B cell (primary cell): ENCODE data around the gene NR4A1. TPM values are rescaled to one million over a fixed set of nuclear protein-coding genes. Genes with fewer than 3 reads are reported as not detected.
A peak's percentile ranks its signal among the peaks of the same experiment; 100 is the strongest.

ENCODE experiments used
- ATAC-seq: fragments of 200-7000 bp; cut with Tn5 transposase; one replicate; pipeline ENCODE4 v1.10.0; 2021; ENCODE audit warnings: low read depth, mild to moderate bottlenecking, moderate number of reproducible peaks, moderate library complexity
- CTCF ChIA-PET: fragments of 350-600 bp; sonication (Branson Sonifier 250); formaldehyde crosslinking; loops from one replicate; lab custom pipeline; 2021; ENCODE audit warnings: antibody characterized with exemption, inconsistent platforms; lab: Charles Lee
- POLR2A ChIA-PET: fragments of 350-600 bp; sonication (Branson Sonifier 250); formaldehyde crosslinking; loops from one replicate; lab custom pipeline; 2021; ENCODE audit warnings: antibody characterized with exemption; lab: Charles Lee
- DNase-seq: peaks from one replicate; pipeline ENCODE4 v3.0.0; 2013
- H2AFZ ChIP-seq: 2 replicates; pipeline ENCODE4 v1.6.1; 2012; ENCODE audit warnings: mild to moderate bottlenecking, low read depth, low read length; ENCODE audit not compliant: insufficient read depth, poor library complexity, severe bottlenecking
- H3K27ac ChIP-seq, 2 donors: 1 replicate in 1 of 2; 2 replicates in 1 of 2; pipeline ENCODE4 v1.5.1; 2012 to 2013; ENCODE audit warnings: low read length in 2 of 2, mild to moderate bottlenecking in 2 of 2, moderate library complexity in 1 of 2
- H3K27me3 ChIP-seq, 4 experiments: fragments of 200-600 bp in 1 of 4; sonication (generic) in 1 of 4; replicated peaks in 1 of 4; 1 replicate in 2 of 4; 2 replicates in 2 of 4; pipeline versions ENCODE4 v1.6.1 to v1.7.0; 2013 to 2016; ENCODE audit warnings: low read length in 3 of 4, mild to moderate bottlenecking in 2 of 4, mixed read lengths in 1 of 4, moderate library complexity in 1 of 4; ENCODE audit not compliant: insufficient read depth in 4 of 4, control insufficient read depth in 3 of 4; ENCODE audit errors: control extremely low read depth in 1 of 4
- H3K36me3 ChIP-seq, 2 experiments: replicated peaks in 1 of 2; 1 replicate in 1 of 2; 2 replicates in 1 of 2; pipeline versions ENCODE4 v1.6.1 to v1.7.1; 2013; ENCODE audit warnings: low read length in 1 of 2; ENCODE audit not compliant: insufficient read depth in 2 of 2, control insufficient read depth in 1 of 2; ENCODE audit errors: control extremely low read depth in 1 of 2, extremely low read depth in 1 of 2
- H3K4me1 ChIP-seq, 2 donors: fragments of 200-600 bp in 1 of 2; sonication (generic) in 1 of 2; 1 replicate in 1 of 2; 2 replicates in 1 of 2; pipeline versions ENCODE4 v1.5.1 to v1.6.1; 2013 to 2017; ENCODE audit warnings: low read length in 2 of 2; ENCODE audit not compliant: control insufficient read depth in 2 of 2, insufficient read depth in 2 of 2
- H3K4me2 ChIP-seq: replicated peaks from 2 replicates; pipeline ENCODE3; 2012; ENCODE audit warnings: mild to moderate bottlenecking, low read depth, low read length; ENCODE audit not compliant: poor library complexity, severe bottlenecking
- H3K4me3 ChIP-seq, 5 experiments: fragments of 200-600 bp in 1 of 5; sonication (generic) in 1 of 5; 1 replicate in 3 of 5; 2 replicates in 2 of 5; pipeline versions ENCODE4 v1.5.1 to v1.7.0; 2011 to 2016; ENCODE audit warnings: low read length in 4 of 5, mild to moderate bottlenecking in 4 of 5, low read depth in 2 of 5, control low read depth in 1 of 5, moderate library complexity in 1 of 5; ENCODE audit not compliant: insufficient read depth in 1 of 5; ENCODE audit errors: control extremely low read depth in 1 of 5, extremely low read depth in 1 of 5
- H3K79me2 ChIP-seq: fragments of 200-600 bp; sonication (generic); one replicate; pipeline ENCODE4 v1.6.0; 2016; ENCODE audit warnings: low read length; ENCODE audit not compliant: control insufficient read depth, insufficient read depth
- H3K9ac ChIP-seq: fragments of 200-600 bp; sonication (generic); 2 replicates; pipeline ENCODE4 v1.6.1; 2017; ENCODE audit warnings: mild to moderate bottlenecking, low read length, moderate library complexity
- H3K9me3 ChIP-seq, 3 donors: one replicate each; pipeline versions ENCODE4 v1.6.1 to v1.7.1; 2013; ENCODE audit warnings: low read length in 2 of 3; ENCODE audit not compliant: control insufficient read depth in 2 of 3, insufficient read depth in 1 of 3; ENCODE audit errors: control extremely low read depth in 1 of 3
- H4K20me1 ChIP-seq: 2 replicates; pipeline ENCODE4 v1.6.0; 2012; ENCODE audit warnings: mild to moderate bottlenecking, low read length; ENCODE audit not compliant: insufficient read depth, control insufficient read depth, poor library complexity, severe bottlenecking
- H3K27ac Mint-ChIP-seq: one replicate; pipeline ENCODE4 v1.8.0; 2021; ENCODE audit warnings: mixed read lengths
- H3K27me3 Mint-ChIP-seq: one replicate; pipeline ENCODE4 v1.8.0; 2021; ENCODE audit warnings: mixed read lengths
- H3K4me1 Mint-ChIP-seq: one replicate; pipeline ENCODE4 v1.8.0; 2021; ENCODE audit warnings: mixed read lengths
- H3K4me3 Mint-ChIP-seq: one replicate; pipeline ENCODE4 v1.8.0; 2021; ENCODE audit warnings: mixed read lengths
- H3K9me3 Mint-ChIP-seq: one replicate; pipeline ENCODE4 v1.8.0; 2022; ENCODE audit warnings: mixed read lengths; ENCODE audit not compliant: insufficient read depth
- CTCF ChIP-seq: fragments of 200-600 bp; IDR thresholded peaks from one replicate; pipeline ENCODE4 v1.8.0; 2022; ENCODE audit warnings: antibody characterized with exemption, mild to moderate bottlenecking
- EZH2 ChIP-seq: IDR thresholded peaks from 2 replicates; pipeline ENCODE4 v1.6.1; 2012; ENCODE audit warnings: borderline replicate concordance, low read depth, mild to moderate bottlenecking, moderate library complexity, low read length; ENCODE audit not compliant: insufficient read depth, poor library complexity, severe bottlenecking
- WGBS: methylation state at CpG from one replicate; pipeline ENCODE4 v1.1.5; 2013; ENCODE audit warnings: missing lambda C conversion rate; ENCODE audit not compliant: insufficient coverage; 5-methylcytosine and 5-hydroxymethylcytosine counted together
- intact Hi-C: fragments of 100-400 bp; cut with micrococcal nuclease; formaldehyde crosslinking; loops from one replicate; pipeline ENCODE4 v1.10.0; 2022
- polyA plus RNA-seq: library from polyadenylated mRNA; depleted of rRNA; stranded (reverse); fragments of >200 nt; gene quantifications from 2 replicates; pipeline ENCODE4 v1.2.3, GENCODE V29; 2012
- total RNA-seq, 2 donors: library from RNA; stranded (reverse); fragments of 120-200 nt in 1 of 2; gene quantifications; 1 replicate in 1 of 2; 2 replicates in 1 of 2; pipeline versions ENCODE4 v1.2.3 to v1.2.4, GENCODE V29; 2013 to 2022

Gene NR4A1
- total and polyA plus RNA-seq, 2 donors (not counting 1 experiment from before 2014, with no cell fraction given) = 43.2 to 470 TPM

DNA sequence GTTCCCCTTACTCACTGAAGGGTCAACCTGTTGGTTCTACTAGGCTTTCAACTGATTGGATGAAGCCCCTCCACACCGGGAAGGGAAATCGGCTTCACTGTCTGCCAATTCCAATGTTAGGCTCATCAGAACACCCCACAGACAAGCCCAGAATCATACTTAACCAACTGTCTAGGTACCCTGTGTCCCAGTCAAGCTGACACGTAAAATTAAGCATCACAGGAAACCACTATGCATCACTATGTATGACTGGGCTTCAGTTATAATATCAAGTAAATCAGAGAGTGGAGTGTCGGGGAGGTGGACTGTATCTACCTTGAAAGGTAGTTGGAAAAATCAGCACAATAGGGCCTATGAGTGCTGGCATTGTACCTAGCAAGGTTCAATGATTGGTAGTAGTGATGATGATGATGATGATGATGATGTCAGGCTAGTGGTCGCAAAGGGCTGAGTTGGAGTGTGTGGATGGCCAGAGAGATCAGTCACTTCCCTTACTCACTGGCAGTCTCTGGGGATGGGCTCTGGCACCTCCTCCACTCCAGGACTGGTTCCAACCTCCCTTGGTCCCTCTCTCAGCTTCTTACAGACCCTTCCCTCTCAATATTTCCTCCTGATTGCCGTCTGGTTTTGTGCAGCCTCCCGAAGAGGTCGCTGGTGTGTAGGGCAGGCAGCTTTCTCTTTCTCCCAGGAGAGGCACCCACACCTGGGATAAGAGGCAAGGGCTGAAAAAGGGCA lies 15.3 kb downstream of the NR4A1 start:
- CTCF ChIA-PET = interaction anchor here (0.6 to 34.6 kb wide), 5 partner anchors 16 to 77 kb away, joined by 3 to 1315 read pairs (median 5); partner anchors contain the start of gene SMIM41
- intact Hi-C loops = no loop called here
- no peak overlapping the region for H3K4me3 Mint-ChIP-seq
- no peak overlapping the region for H3K9ac ChIP-seq
- WGBS = 65% methylated on average over 5 of the region's 8 CpGs
- peak overlapping the region; percentile 23 for H3K27ac Mint-ChIP-seq
- no peak overlapping the region for H3K27ac ChIP-seq
- DNase-seq = no peak
- H3K4me1 Mint-ChIP-seq = peaks cover 22% of the 10 kb centered on the region
- POLR2A ChIA-PET = no interaction called here
- H3K36me3 ChIP-seq = no peaks in the 10 kb centered on the region
- H3K27me3 Mint-ChIP-seq = peaks cover 7% of the 10 kb centered on the region
- peaks cover 0 to 2% (median 0%) of the 10 kb centered on the region in 3 donors for H3K9me3 ChIP-seq
- no peak for ATAC-seq
- peaks cover 18% of the 10 kb centered on the region for H3K79me2 ChIP-seq
- H3K4me2 ChIP-seq = no peak overlapping the region
- no peak overlapping the region for H3K4me3 ChIP-seq
- TF ChIP-seq EZH2 = no peak
- TF ChIP-seq CTCF = no peak
- H3K4me1 ChIP-seq = peaks cover 17 to 20% of the 10 kb centered on the region in 2 donors
- H2AFZ ChIP-seq = no peak overlapping the region
- H4K20me1 ChIP-seq = peaks cover 9% of the 10 kb centered on the region
- no peaks in the 10 kb centered on the region for H3K9me3 Mint-ChIP-seq
- peaks cover 0 to 5% (median 0%) of the 10 kb centered on the region in 4 experiments for H3K27me3 ChIP-seq

DNA sequence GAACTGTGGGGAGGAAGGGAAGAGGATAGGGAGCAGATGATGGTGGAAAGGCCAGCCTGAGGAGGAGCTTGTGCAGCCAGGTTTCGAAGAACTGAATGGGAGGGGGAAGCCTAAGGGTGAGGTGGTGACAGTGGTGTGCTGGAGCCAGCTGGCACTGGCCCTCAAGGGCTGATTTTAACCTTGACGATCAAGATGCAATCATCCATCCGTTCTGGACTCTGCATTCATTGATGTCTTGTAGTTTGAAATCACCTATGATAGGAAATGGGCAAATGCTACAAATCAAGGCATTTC lies 15.8 kb downstream of the NR4A1 start:
- peaks cover 17 to 23% of the 10 kb centered on the region in 2 donors for H3K4me1 ChIP-seq

More for the DNA sequence above, 15.8 kb downstream of the NR4A1 start:
- 93% methylated on average over 3 of the region's 3 CpGs for WGBS
- H3K9me3 Mint-ChIP-seq = no peaks in the 10 kb centered on the region
- DNase-seq (no peak), ATAC-seq (no peak)
- ChIA-PET CTCF (interaction anchor here (0.6 to 34.6 kb wide), 6 partner anchors 16 to 198 kb away, joined by 3 to 1315 read pairs (median 4); partner anchors contain the start of gene SMIM41), POLR2A (interaction anchor here (0.7 kb wide), 1 partner anchor 17 kb away, joined by 3 read pairs; no protein-coding TSS in a partner anchor)
- Histone ChIP-seq H4K20me1 (peaks cover 9% of the 10 kb centered on the region), H3K9ac (no peak overlapping the region), H3K27me3 (peaks cover 0 to 5% (median 0%) of the 10 kb centered on the region in 4 experiments), H3K27ac (no peak overlapping the region), H3K9me3 (peaks cover 0 to 2% (median 0%) of the 10 kb centered on the region in 3 donors), H2AFZ (no peak overlapping the region), H3K4me3 (no peak overlapping the region), H3K4me2 (no peak overlapping the region), H3K36me3 (peaks cover 0 to 3% of the 10 kb centered on the region in 2 experiments), H3K79me2 (peaks cover 24% of the 10 kb centered on the region)
- peak overlapping the region; percentile 23 for H3K27ac Mint-ChIP-seq
- intact Hi-C loops = no loop called here
- peaks cover 25% of the 10 kb centered on the region for H3K4me1 Mint-ChIP-seq
- H3K27me3 Mint-ChIP-seq = peaks cover 7% of the 10 kb centered on the region
- no peak overlapping the region for H3K4me3 Mint-ChIP-seq
- TF ChIP-seq CTCF = no peak
- TF ChIP-seq EZH2 = no peak
